K562 (cell line): Measurements from ENCODE around the gene CDH1. TPM values are rescaled to one million over a fixed set of nuclear protein-coding genes. Genes with fewer than 3 reads are reported as not detected.
A peak's percentile ranks its signal among the peaks of the same experiment; 100 is the strongest.

ENCODE experiments used
- C11orf30 ChIP-seq: fragments of 450-650 bp; IDR thresholded peaks from 2 replicates; pipeline ENCODE4 v1.6.1; 2016; ENCODE audit warnings: low read depth, mild to moderate bottlenecking
- E2F4 ChIP-seq: sonication (generic); formaldehyde crosslinking; IDR thresholded peaks from 2 replicates; pipeline ENCODE4 v1.8.0; 2022; ENCODE audit warnings: mild to moderate bottlenecking, low read depth, missing genetic modification reagents
- E2F6 ChIP-seq, 2 experiments: IDR thresholded peaks; 2 replicates each; pipeline ENCODE4 v1.6.1; 2011; ENCODE audit warnings: borderline replicate concordance in 1 of 2, control low read depth in 1 of 2, low read depth in 1 of 2, low read length in 1 of 2, mild to moderate bottlenecking in 1 of 2, mixed read lengths in 1 of 2, moderate library complexity in 1 of 2; ENCODE audit not compliant: insufficient read depth in 1 of 2, insufficient read length in 1 of 2, poor library complexity in 1 of 2, severe bottlenecking in 1 of 2; ENCODE audit errors: extremely low read depth in 1 of 2
- E4F1 ChIP-seq: fragments of 250-450 bp; sonication (Bioruptor Pico); IDR thresholded peaks from 2 replicates; pipeline ENCODE4 v1.5.0; 2021; ENCODE audit warnings: mild to moderate bottlenecking, borderline replicate concordance
- EP400 ChIP-seq: fragments of 450-650 bp; IDR thresholded peaks from 2 replicates; pipeline ENCODE4 v1.6.1; 2017; ENCODE audit warnings: antibody characterized with exemption, mild to moderate bottlenecking, moderate library complexity
- FOXA3 ChIP-seq, 2 experiments: fragments of 450-650 bp in 1 of 2; sonication (generic) in 1 of 2; formaldehyde crosslinking; IDR thresholded peaks in 1 of 2; conservative IDR thresholded peaks in 1 of 2; 2 replicates each; pipeline versions ENCODE4 v1.4.0 to v1.8.0; 2020 to 2022; ENCODE audit warnings: mild to moderate bottlenecking in 2 of 2, missing genetic modification reagents in 1 of 2
- HCFC1 ChIP-seq: IDR thresholded peaks from 2 replicates; pipeline ENCODE4 v1.6.1; 2012; ENCODE audit warnings: low read depth, low read length, improper control_type of control experiment
- HNRNPK ChIP-seq: fragments of 200-400 bp; formaldehyde crosslinking; IDR thresholded peaks from one replicate; pipeline ENCODE4 v1.6.1; 2018; ENCODE audit warnings: mild to moderate bottlenecking, low read depth, low read length; ENCODE audit not compliant: poor library complexity, severe bottlenecking
- MAFG ChIP-seq: fragments of 450-650 bp; conservative IDR thresholded peaks from 2 replicates; pipeline ENCODE4 v1.6.1; 2016; ENCODE audit warnings: missing genetic modification characterization, missing compliant biosample characterization
- PKNOX1 ChIP-seq: fragments of 450-650 bp; IDR thresholded peaks from 2 replicates; pipeline ENCODE4 v1.6.1; 2016
- RFX5 ChIP-seq: IDR thresholded peaks from 2 replicates; pipeline ENCODE4 v1.6.1; 2011; ENCODE audit warnings: low read depth, mild to moderate bottlenecking, improper control_type of control experiment, low read length
- SIRT6 ChIP-seq: IDR thresholded peaks from one replicate; pipeline ENCODE4 v1.6.1; 2012; ENCODE audit warnings: low read depth, mild to moderate bottlenecking, control low read depth, inconsistent platforms, low read length, moderate library complexity
- SMARCB1 ChIP-seq: IDR thresholded peaks from 2 replicates; pipeline ENCODE4 v1.6.1; 2011; ENCODE audit warnings: improper control_type of control experiment, low read depth; ENCODE audit not compliant: insufficient read length
- TAL1 ChIP-seq: fragments of 450-650 bp; IDR thresholded peaks from 2 replicates; pipeline ENCODE4 v1.6.1; 2016; ENCODE audit warnings: mild to moderate bottlenecking
- TARDBP ChIP-seq: fragments of 450-650 bp; IDR thresholded peaks from 2 replicates; pipeline ENCODE4 v1.6.1; 2016
- TCF7L2 ChIP-seq: fragments of 150-350 bp; IDR thresholded peaks from 2 replicates; pipeline ENCODE4 v1.6.1; 2016; ENCODE audit warnings: low read depth, mild to moderate bottlenecking, low read length, moderate library complexity
- THRA ChIP-seq: fragments of 450-650 bp; IDR thresholded peaks from 2 replicates; pipeline ENCODE4 v1.6.1; 2017; ENCODE audit warnings: mild to moderate bottlenecking, moderate library complexity
- XRCC4 ChIP-seq: IDR thresholded peaks from one replicate; pipeline ENCODE4 v1.6.1; 2011; ENCODE audit not compliant: insufficient read depth, insufficient read length; ENCODE audit errors: extremely low read depth
- ZC3H4 ChIP-seq: sonication (generic); formaldehyde crosslinking; IDR thresholded peaks from 2 replicates; pipeline ENCODE4 v1.9.0; 2021; ENCODE audit warnings: missing genetic modification reagents, borderline replicate concordance
- ZNF449 ChIP-seq: fragments of 250-450 bp; sonication (Bioruptor Pico); IDR thresholded peaks from 2 replicates; pipeline ENCODE4 v1.8.0; 2022; ENCODE audit warnings: moderate library complexity, mild to moderate bottlenecking, inconsistent platforms
- polyA plus RNA-seq, 8 experiments: library from polyadenylated mRNA; depleted of rRNA in 4 of 8; stranded (reverse) in 5 of 8; unstranded in 3 of 8; fragments of >200 nt; fragmentation: Nextera tagmentation in 2 of 8; fragmentation: Illumina TruSeq in 1 of 8; extraction: Ambion mirVana in 2 of 8; extraction: Trizol in 1 of 8; gene quantifications; 2 replicates each; pipeline versions ENCODE4 v1.2.1 to v1.2.3, GENCODE V29; 2011 to 2014; ENCODE audit warnings: inconsistent platforms in 1 of 8, missing spikeins in 1 of 8
- total RNA-seq, 7 experiments: library from RNA; depleted of rRNA in 6 of 7; stranded (reverse); fragments of >200 nt in 6 of 7; fragmentation: Illumina TruSeq in 2 of 7; extraction: Trizol in 2 of 7; gene quantifications; 2 replicates each; pipeline versions ENCODE4 v1.2.1 to v1.2.3, GENCODE V29; 2011 to 2021; ENCODE audit warnings: low replicate concordance in 1 of 7

The CDH1 gene
- total and polyA plus RNA-seq, 9 of the 15 experiments (the other 6 are each of a cell fraction or from before 2014, with no cell fraction given) = 0.01 to 0.69 TPM; not detected in 7

- no peak for TF ChIP-seq HCFC1
- peak; percentile 70; the same call in 1 of the 2 replicates for TF ChIP-seq TAL1
- TF ChIP-seq FOXA3 (CRISPR knock-in tag; conservative IDR thresholded peaks at IDR 0.05 in 1 of 2, IDR thresholded peaks at IDR 0.05 in 1 of 2) = no peak
- TF ChIP-seq SMARCB1 = no peak
- TF ChIP-seq ZNF449 (CRISPR knock-in tag) = no peak
- TF ChIP-seq RFX5 = no peak
- TF ChIP-seq MAFG (tag) = no peak
- no peak for TF ChIP-seq E2F4 (CRISPR knock-in tag)
- TF ChIP-seq E2F6 (IDR thresholded peaks at IDR 0.05; ENCODE audit: borderline replicate concordance in 1 of 2, extremely low read depth in 1 of 2, insufficient read depth in 1 of 2, insufficient read length in 1 of 2, low read depth in 1 of 2, low read length in 1 of 2, poor library complexity in 1 of 2, severe bottlenecking in 1 of 2) = no peak
- no peak for TF ChIP-seq HNRNPK
- no peak for TF ChIP-seq XRCC4
- no peak for TF ChIP-seq SIRT6
- TF ChIP-seq TARDBP = no peak
- no peak for TF ChIP-seq C11orf30
- TF ChIP-seq PKNOX1 = no peak
- no peak for TF ChIP-seq EP400
- TF ChIP-seq TCF7L2 = no peak
- no peak for TF ChIP-seq E4F1
- TF ChIP-seq THRA = no peak
- TF ChIP-seq ZC3H4 = no peak
These were observed 15.5 kb downstream of the CDH1 start (continued) for GRCh38 chr16:68752602-68753001.
